GM12864 (cell line): ENCODE data around the gene ZBTB45.

Source experiments
- DNase-seq: peaks from one replicate; pipeline ENCODE4 v3.0.0-alpha.2; 2011; ENCODE audit warnings: low read depth
- H3K4me3 ChIP-seq: 2 replicates; pipeline ENCODE4 v1.5.1; 2011; ENCODE audit warnings: mild to moderate bottlenecking, low read depth, low read length, control low read depth
- TF ChIP-seq, protein P1 (sequence below): IDR thresholded peaks from 2 replicates; pipeline ENCODE4 v1.5.1; 2011; ENCODE audit warnings: low read depth, mild to moderate bottlenecking, moderate library complexity, low read length, control low read depth, inconsistent platforms; ENCODE audit errors: missing control alignments

Gene ZBTB45

DNA sequence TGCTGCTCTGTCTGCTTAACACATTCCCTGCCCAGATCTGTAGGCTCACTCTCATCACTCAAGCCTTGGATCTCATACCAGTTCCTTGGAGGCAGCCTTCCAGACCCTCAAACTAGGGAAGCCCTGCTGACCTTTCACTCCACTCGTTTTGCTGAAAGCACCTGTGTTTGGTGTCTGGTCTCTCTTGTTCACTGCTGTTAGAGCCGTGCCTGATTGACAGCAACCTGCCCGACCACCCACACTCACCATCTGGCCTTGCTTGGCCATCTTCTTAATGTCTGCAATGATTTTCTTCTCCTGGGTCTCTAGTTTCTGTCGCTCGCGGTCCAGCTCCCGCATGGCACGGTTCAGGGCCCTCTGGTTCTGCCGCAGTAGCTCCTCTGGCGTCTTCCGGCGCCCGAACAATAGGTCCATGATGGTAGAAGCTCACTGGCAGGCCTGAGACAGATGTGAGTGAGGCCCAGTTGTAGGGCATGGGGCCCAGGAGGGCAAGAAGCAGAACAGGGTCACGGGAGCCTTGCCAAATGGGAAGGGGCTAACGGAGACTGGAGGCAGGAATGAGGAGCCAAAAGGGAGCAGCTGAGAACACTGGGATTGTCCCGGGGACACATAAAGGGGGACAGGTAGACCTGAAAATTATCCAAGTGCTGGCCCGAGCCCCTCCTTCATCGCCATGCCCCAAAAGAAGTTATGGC, 34.3 kb upstream of the ZBTB45 start:
- H3K4me3 ChIP-seq = peak overlapping the region; percentile 68
- TF ChIP-seq, protein P1, sequence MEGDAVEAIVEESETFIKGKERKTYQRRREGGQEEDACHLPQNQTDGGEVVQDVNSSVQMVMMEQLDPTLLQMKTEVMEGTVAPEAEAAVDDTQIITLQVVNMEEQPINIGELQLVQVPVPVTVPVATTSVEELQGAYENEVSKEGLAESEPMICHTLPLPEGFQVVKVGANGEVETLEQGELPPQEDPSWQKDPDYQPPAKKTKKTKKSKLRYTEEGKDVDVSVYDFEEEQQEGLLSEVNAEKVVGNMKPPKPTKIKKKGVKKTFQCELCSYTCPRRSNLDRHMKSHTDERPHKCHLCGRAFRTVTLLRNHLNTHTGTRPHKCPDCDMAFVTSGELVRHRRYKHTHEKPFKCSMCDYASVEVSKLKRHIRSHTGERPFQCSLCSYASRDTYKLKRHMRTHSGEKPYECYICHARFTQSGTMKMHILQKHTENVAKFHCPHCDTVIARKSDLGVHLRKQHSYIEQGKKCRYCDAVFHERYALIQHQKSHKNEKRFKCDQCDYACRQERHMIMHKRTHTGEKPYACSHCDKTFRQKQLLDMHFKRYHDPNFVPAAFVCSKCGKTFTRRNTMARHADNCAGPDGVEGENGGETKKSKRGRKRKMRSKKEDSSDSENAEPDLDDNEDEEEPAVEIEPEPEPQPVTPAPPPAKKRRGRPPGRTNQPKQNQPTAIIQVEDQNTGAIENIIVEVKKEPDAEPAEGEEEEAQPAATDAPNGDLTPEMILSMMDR = no peak
- no peak for DNase-seq

DNA sequence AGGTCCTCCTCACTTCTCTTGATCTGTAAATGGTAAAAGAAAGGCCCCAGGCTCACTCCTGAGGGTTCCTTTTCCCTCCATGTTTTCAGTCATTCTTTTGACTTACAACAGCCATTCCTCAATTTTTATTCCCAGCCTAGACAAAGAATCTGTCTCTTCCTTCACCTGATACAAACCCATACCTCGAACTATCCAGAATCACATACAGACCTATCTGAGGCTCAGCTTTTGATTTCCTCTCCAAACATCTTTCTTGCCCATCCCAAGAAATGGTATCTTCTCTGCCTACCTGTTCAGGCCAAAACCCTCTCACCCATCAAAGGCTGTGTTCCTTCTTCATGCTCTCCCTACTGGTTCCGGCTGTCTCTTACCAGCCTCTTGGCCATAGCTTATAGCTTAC, 33.0 kb upstream of the ZBTB45 start:
- DNase-seq = no peak
- TF ChIP-seq, protein P1 = no peak
- H3K4me3 ChIP-seq = no peak overlapping the region

DNA sequence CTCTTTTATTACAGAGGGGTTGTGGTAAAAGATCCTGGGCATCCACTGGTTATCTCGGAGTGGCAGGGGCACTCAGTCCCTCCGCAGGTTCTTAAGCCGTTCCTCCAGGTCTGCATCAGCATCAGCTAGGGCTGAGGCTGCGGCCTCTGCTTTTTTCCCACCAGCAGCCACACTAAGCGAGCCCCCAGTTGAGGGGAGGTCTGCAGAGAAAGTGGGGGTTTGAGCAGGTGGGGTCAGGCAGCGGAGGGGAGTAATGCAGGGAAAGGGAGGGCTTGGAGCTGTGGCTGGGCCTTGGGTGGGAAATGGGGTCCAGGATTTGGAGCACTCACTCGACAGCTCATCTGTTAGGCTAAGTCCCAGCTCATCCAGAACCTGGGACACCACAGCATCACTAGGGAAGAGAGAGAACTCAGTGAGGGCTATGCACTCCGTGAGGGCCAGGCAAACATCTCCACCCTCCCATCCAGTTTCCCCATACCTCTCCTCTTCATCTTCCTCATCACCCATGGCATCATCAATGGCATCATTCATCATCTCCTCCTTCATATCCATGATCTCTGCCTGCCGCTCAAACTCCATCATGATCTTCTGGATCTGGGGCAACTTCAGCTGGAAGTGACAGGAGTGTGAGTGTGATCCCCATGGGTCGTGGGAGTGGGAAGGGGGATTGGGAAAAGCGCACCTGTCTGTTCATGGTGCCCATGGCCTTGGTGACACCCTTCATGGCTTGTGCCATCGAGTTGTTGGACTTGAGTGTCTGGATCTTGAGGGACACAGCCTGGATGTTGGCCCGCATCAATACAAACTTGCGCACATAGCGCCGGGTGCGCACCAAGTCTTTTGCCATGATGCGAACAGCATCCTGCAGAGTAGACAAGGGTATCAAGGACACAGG, 32.2 kb upstream of the ZBTB45 start:
- TF ChIP-seq, protein P1 = no peak
- DNase-seq = no peak
- no peak overlapping the region for H3K4me3 ChIP-seq

DNA sequence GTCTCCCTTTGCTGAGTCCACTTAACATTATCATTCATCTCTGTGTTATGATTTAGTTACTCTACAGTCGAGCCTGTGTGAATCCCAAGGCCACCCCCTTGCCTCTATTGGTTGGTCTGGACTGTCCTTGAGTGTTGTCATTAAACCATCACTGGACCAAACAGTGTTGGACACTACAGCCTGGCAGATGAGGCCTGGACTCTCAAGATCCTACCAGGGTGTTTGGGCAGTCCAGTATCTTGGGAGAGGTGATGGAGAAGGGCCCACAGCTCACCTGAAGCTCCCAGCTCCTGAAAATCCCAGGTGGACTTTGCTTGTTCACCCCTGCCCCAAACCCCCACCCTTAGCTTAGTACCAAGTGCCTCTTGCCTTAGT, 31.5 kb upstream of the ZBTB45 start:
- no peak for DNase-seq
- TF ChIP-seq, protein P1 = no peak
- H3K4me3 ChIP-seq = no peak overlapping the region

DNA sequence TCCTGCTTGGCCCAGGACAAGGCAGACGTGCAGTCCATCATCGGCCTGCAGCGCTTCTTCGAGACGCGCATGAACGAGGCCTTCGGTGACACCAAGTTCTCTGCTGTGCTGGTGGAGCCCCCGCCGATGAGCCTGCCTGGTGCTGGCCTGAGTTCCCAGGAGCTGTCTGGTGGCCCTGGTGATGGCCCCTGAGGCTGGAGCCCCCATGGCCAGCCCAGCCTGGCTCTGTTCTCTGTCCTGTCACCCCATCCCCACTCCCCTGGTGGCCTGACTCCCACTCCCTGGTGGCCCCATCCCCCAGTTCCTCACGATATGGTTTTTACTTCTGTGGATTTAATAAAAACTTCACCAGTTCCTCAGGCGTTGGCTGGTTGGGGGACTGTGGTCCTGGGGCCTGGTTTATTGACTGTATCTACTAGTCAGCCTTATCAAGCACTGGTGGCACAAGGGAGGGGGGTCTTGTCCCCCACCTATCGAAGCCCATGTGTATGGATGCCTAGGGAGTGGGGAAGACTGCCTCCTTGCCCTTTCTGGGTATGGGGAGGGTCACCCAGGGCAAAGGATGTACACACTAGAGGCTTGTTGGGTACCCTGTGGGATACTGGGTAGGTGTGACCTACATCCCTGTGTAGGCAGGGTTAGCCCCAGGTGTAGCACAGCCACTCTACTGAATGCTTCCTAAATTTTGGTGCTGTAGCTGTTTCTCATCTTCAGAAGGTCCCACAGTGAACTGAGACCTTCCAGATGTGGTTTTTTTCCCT, 30.9 kb upstream of the ZBTB45 start:
- no peak overlapping the region for H3K4me3 ChIP-seq
- no peak for DNase-seq
- TF ChIP-seq, protein P1 = no peak

DNA sequence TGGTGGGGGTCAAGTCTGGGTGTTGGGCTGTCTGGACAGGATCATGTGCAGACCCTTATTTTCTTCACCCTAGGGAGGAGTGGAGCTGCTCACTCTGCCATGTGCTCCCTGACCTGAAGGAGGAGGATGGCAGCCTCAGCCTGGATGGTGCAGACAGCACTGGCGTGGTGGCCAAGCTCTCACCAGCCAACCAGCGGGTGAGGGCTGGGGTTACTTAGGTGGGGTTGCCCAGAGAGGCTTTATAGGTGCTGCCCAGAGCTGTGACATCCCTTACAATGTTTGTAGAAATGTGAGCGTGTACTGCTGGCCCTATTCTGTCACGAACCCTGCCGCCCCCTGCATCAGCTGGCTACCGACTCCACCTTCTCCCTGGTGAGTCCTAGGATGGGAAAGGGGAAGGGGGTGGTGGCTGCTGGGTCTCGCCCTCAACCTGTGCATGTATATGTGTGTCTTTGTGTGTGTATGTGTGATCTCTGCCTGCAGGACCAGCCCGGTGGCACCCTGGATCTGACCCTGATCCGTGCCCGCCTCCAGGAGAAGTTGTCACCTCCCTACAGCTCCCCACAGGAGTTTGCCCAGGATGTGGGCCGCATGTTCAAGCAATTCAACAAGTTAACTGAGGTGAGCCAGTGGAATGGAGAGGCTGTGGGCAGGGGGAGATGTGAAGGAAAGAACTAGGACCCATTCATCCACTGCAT, 30.2 kb upstream of the ZBTB45 start:
- H3K4me3 ChIP-seq = no peak overlapping the region
- DNase-seq = no peak

More for the DNA sequence above, 30.2 kb upstream of the ZBTB45 start:
- TF ChIP-seq, protein P1 = no peak
